Sigmoid colon (tissue), 7 donors: ENCODE results near the gene ARID5A. TPM values are rescaled to one million over a fixed set of nuclear protein-coding genes. Genes with fewer than 3 reads are reported as not detected.

Experiments used
- DNase-seq: peaks from one replicate; pipeline ENCODE4 v3.0.0-alpha.2; 2019
- H3K27ac ChIP-seq, 4 donors: fragments of 200-600 bp; sonication (generic); one replicate each; pipeline ENCODE4 v1.5.1; 2016 to 2019; ENCODE audit warnings: mild to moderate bottlenecking in 1 of 4
- H3K27me3 ChIP-seq, 3 donors: fragments of 200-600 bp; sonication (generic); one replicate each; pipeline ENCODE4 v1.5.1; 2019; ENCODE audit warnings: mild to moderate bottlenecking in 1 of 3
- H3K36me3 ChIP-seq, 4 donors: fragments of 200-600 bp; sonication (generic); one replicate each; pipeline ENCODE4 v1.5.1; 2016 to 2019
- H3K4me1 ChIP-seq, 4 donors: fragments of 200-600 bp; sonication (generic); one replicate each; pipeline ENCODE4 v1.5.1; 2017 to 2019
- H3K4me3 ChIP-seq, 4 donors: fragments of 200-600 bp; sonication (generic); one replicate each; pipeline ENCODE4 v1.5.1; 2017 to 2019; ENCODE audit warnings: mild to moderate bottlenecking in 2 of 4, moderate library complexity in 1 of 4
- H3K9me3 ChIP-seq, 4 donors: fragments of 200-600 bp in 3 of 4; sonication (generic) in 3 of 4; one replicate each; pipeline versions ENCODE4 v1.5.1 to v1.6.1; 2013 to 2019
- CTCF ChIP-seq, 4 experiments: fragments of 450-650 bp in 3 of 4; fragments of 200-600 bp in 1 of 4; IDR thresholded peaks; one replicate each; pipeline ENCODE4 v1.5.1; 2016 to 2019; ENCODE audit warnings: antibody characterized with exemption in 4 of 4, mild to moderate bottlenecking in 3 of 4, moderate library complexity in 2 of 4
- EP300 ChIP-seq, 4 donors: sonication (generic); formaldehyde crosslinking; IDR thresholded peaks; one replicate each; pipeline ENCODE4 v1.6.1; 2017; ENCODE audit warnings: antibody characterized with exemption in 4 of 4
- POLR2A ChIP-seq, 2 donors: fragments of 450-650 bp; IDR thresholded peaks; one replicate each; pipeline ENCODE4 v1.6.1; 2016; ENCODE audit warnings: antibody characterized with exemption in 2 of 2, mild to moderate bottlenecking in 2 of 2, moderate library complexity in 2 of 2
- POLR2AphosphoS5 ChIP-seq, 4 donors: sonication (generic); formaldehyde crosslinking; IDR thresholded peaks; one replicate each; pipeline ENCODE4 v1.6.1; 2017; ENCODE audit warnings: antibody characterized with exemption in 4 of 4
- WGBS, 2 donors: extraction: QIAGEN DNeasy Blood & Tissue Kit; methylation state at CpG; one replicate each; pipeline ENCODE4 v1.1.7; 2013; 5-methylcytosine and 5-hydroxymethylcytosine counted together
- intact Hi-C: fragments of 100-400 bp; cut with DNase I; formaldehyde crosslinking; loops from one replicate; pipeline ENCODE4 v1.15.1; 2023
- polyA plus RNA-seq, 3 donors: library from polyadenylated mRNA; stranded (reverse); fragments of 200-250 nt; gene quantifications; one replicate each; pipeline ENCODE4 v1.2.3, GENCODE V29; 2013
- total RNA-seq, 4 donors: library from RNA; depleted of rRNA; stranded (reverse); fragments of >200 nt; gene quantifications; one replicate each; pipeline ENCODE4 v1.1.0, GENCODE V29; 2016
- donor health status: healthy with polysubstance abuse.
- donor health status: Bipolar disorder and iron deficiency.
- donor health status: healthy.

Gene ARID5A
- total and polyA plus RNA-seq, 7 donors, result 7.8 to 179 (median 17.9) TPM

DNA sequence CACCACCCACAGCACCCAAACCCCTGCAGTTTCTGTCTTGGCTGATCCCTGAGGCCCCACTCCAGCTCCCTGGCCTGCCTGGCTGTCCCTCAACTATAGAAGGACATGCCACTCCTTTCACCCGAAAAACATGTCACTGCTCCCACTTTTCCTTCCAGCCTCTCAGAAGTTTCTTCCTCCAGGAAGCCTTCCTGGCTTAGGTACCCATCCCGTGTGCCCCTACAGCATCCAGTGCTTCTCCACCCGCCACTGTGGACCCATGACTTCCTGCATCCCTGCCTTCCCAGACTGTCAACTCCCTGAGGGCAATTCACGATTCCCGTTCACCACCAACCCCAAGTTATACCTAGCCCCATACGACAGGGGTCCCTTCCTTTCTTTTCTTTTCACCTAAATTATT, 21.5 kb downstream of the ARID5A start:
- H3K36me3 ChIP-seq, result peaks cover 0 to 2% (median 0%) of the 10 kb centered on the region in 4 donors
- WGBS, 2 donors, result 86 to 89% methylated on average over 6 of the region's 6 CpGs
- DNase-seq, result no peak
- TF ChIP-seq EP300 (IDR thresholded peaks at IDR 0.05), result no peak
- no peak overlapping the region for H3K27ac ChIP-seq
- intact Hi-C loops, result no loop called here
- no peaks in the 10 kb centered on the region for H3K27me3 ChIP-seq
- peaks cover 0 to 12% (median 10%) of the 10 kb centered on the region in 4 donors for H3K4me1 ChIP-seq
- no peak overlapping the region for H3K4me3 ChIP-seq
- H3K9me3 ChIP-seq, result peaks cover 0 to 3% (median 0%) of the 10 kb centered on the region in 4 donors

DNA sequence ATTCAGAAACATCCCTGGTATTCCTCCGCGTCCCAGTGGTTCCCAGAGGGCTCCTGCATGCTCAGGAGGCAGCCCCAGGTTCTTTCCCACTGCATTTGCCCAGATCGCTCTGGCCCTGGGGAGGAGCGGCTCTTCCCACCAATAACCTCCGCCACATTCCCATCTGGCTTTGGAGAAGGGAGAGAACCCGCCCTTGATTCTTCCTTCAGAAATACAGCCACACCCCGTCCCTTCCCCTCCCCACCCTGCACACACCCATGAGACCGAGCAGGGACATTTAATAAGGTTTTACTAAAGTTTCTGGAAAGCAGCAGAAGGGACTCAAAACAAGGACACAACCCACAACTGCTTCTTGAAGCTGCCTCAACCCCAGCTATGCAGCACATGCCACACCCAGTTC, 21.9 kb downstream of the ARID5A start:
- no peak for TF ChIP-seq CTCF (IDR thresholded peaks at IDR 0.05)
- TF ChIP-seq POLR2AphosphoS5 (IDR thresholded peaks at IDR 0.05), result no peak
- no peak for TF ChIP-seq POLR2A (IDR thresholded peaks at IDR 0.05)
- TF ChIP-seq EP300 (IDR thresholded peaks at IDR 0.05), result no peak
- H3K36me3 ChIP-seq, result no peaks in the 10 kb centered on the region
- H3K27me3 ChIP-seq, result no peaks in the 10 kb centered on the region
- no peak overlapping the region for H3K27ac ChIP-seq
- DNase-seq, result no peak
- WGBS, 2 donors, result 43 to 79% methylated on average over 8 of the region's 8 CpGs
- H3K4me1 ChIP-seq, result peaks cover 0 to 12% (median 10%) of the 10 kb centered on the region in 4 donors
- no peak overlapping the region for H3K4me3 ChIP-seq
- peaks cover 0 to 3% (median 0%) of the 10 kb centered on the region in 4 donors for H3K9me3 ChIP-seq
- intact Hi-C loops, result no loop called here

DNA sequence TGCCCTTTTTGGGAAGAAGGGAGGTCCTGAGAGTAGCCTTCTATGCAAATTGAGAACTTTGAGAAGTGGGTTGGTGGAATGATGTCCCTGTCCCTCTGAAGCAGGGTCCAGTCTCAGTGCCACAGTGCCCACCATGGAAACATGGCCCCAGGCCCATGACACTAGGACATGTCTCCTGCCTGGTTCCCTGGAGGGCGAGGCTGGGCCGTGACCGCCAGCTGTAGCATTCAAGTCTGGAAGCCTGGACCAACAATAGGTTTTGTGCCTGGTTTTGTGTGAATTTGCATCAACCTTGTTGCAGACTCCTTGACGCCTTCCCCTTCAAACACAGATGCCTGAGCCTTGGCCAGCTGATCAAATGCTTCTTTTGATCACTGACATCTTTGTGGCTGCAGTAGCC, 27.5 kb downstream of the ARID5A start:
- intact Hi-C loops, result no loop called here
- Histone ChIP-seq H3K27ac (no peak overlapping the region), H3K36me3 (no peaks in the 10 kb centered on the region), H3K9me3 (peaks cover 0 to 3% (median 0%) of the 10 kb centered on the region in 4 donors), H3K27me3 (no peaks in the 10 kb centered on the region), H3K4me3 (no peak overlapping the region), H3K4me1 (no peaks in the 10 kb centered on the region)
- DNase-seq, result no peak
- TF ChIP-seq POLR2AphosphoS5 (IDR thresholded peaks at IDR 0.05) (no peak), CTCF (IDR thresholded peaks at IDR 0.05) (no peak), POLR2A (IDR thresholded peaks at IDR 0.05) (no peak), EP300 (IDR thresholded peaks at IDR 0.05) (no peak)
- WGBS, 2 donors, result 84 to 97% methylated on average over 4 of the region's 4 CpGs

DNA sequence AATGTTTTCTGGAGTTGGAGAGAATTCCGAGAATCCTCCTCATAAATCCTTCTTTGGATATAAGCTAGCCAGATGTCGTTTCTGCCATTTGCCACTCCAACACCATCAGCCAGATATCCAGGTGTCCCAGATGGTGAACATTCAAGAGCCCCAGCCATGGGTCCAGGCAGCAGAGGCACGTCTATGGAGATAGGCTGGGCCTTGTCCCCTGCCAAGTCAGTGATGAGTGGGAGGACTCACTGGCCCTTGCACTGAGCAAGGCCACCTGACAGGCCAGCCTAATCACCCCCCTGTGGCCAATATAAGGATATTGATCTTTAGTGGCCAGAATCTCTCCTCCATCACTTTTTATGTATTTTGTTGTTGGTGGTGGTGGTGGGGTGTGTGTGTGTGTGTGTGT, 28.0 kb downstream of the ARID5A start:
- Histone ChIP-seq H3K27me3 (no peaks in the 10 kb centered on the region), H3K27ac (no peak overlapping the region), H3K36me3 (no peaks in the 10 kb centered on the region), H3K9me3 (peaks cover 0 to 3% (median 0%) of the 10 kb centered on the region in 4 donors), H3K4me3 (no peak overlapping the region), H3K4me1 (no peaks in the 10 kb centered on the region)
- no peak for TF ChIP-seq POLR2A (IDR thresholded peaks at IDR 0.05)
- no peak for TF ChIP-seq EP300 (IDR thresholded peaks at IDR 0.05)
- no peak for TF ChIP-seq POLR2AphosphoS5 (IDR thresholded peaks at IDR 0.05)
- no peak for TF ChIP-seq CTCF (IDR thresholded peaks at IDR 0.05)
- no peak for DNase-seq
- intact Hi-C loops, result no loop called here
- 78 to 85% methylated on average over 3 of the region's 3 CpGs for WGBS, 2 donors

- H3K27me3 ChIP-seq, result no peaks in the 10 kb centered on the region
- no peak overlapping the region for H3K4me3 ChIP-seq
- TF ChIP-seq EP300 (IDR thresholded peaks at IDR 0.05), result no peak
- TF ChIP-seq CTCF (IDR thresholded peaks at IDR 0.05), result no peak
- TF ChIP-seq POLR2A (IDR thresholded peaks at IDR 0.05), result no peak
- no peak for TF ChIP-seq POLR2AphosphoS5 (IDR thresholded peaks at IDR 0.05)
- no peaks in the 10 kb centered on the region for H3K36me3 ChIP-seq
- H3K9me3 ChIP-seq, result peaks cover 0 to 3% (median 0%) of the 10 kb centered on the region in 4 donors
- no peaks in the 10 kb centered on the region for H3K4me1 ChIP-seq
- H3K27ac ChIP-seq, result no peak overlapping the region
- no peak for DNase-seq
- intact Hi-C loops, result no loop called here
- WGBS, 2 donors, result 77 to 91% methylated on average over 5 of the region's 5 CpGs
Observed at GRCh38 chr2:96565111-96565510, 28.6 kb downstream of the ARID5A start.
